Measurements from ENCODE around the gene ATP13A4. TPM values are rescaled to one million over a fixed set of nuclear protein-coding genes. Genes with fewer than 3 reads are reported as not detected.

Gene ATP13A4
- total RNA-seq: not detected

- no peaks in the 10 kb centered on the region for H3K27me3 ChIP-seq
- H3K4me3 ChIP-seq: no peak within 1 kb of the TSS
- H3K9me3 ChIP-seq: no peaks in the 10 kb centered on the region
- H3K27ac ChIP-seq: no peak within 1 kb of the TSS
- no peak for TF ChIP-seq CTCF (IDR thresholded peaks at IDR 0.05)
- no peaks in the 10 kb centered on the region for H3K36me3 ChIP-seq
- intact Hi-C loops (cut with DNase I): no loop called here
- DNase-seq (ENCODE audit: low spot score in 2 of 2): no peak
- H3K4me1 ChIP-seq: no peaks in the 10 kb centered on the region
Measured at GRCh38 chr3:193554811-193555210, at the start of gene ATP13A4. ATP13A4 (minus strand) TSS chr3:193554895; CDS start chr3:193554799, 96 bp downstream.

GRCh38 chr3:193599393-193599792, 44.7 kb upstream of the ATP13A4 start:
- Histone ChIP-seq H3K36me3 (peaks cover 0 to 3% of the 10 kb centered on the region in 2 donors), H3K4me3 (no peak overlapping the region), H3K4me1 (peaks cover under 1 to 16% of the 10 kb centered on the region in 2 donors), H3K27me3 (no peaks in the 10 kb centered on the region), H3K27ac (no peak overlapping the region), H3K9me3 (no peaks in the 10 kb centered on the region)
- no peak for TF ChIP-seq CTCF (IDR thresholded peaks at IDR 0.05)
- intact Hi-C loops (cut with DNase I): loop anchor here (10.0 kb wide), 2 partner anchors 675 to 685 kb away; partner anchors contain the start of gene MB21D2
- DNase-seq (ENCODE audit: low spot score in 2 of 2): no peak

- H3K9me3 ChIP-seq: no peaks in the 10 kb centered on the region
- intact Hi-C loops (cut with DNase I): loop anchor here (10.0 kb wide), 2 partner anchors 677 to 683 kb away; partner anchors contain the start of gene MB21D2
- DNase-seq (ENCODE audit: low spot score in 2 of 2): no peak
- no peaks in the 10 kb centered on the region for H3K27me3 ChIP-seq
- H3K36me3 ChIP-seq: peaks cover 0 to 3% of the 10 kb centered on the region in 2 donors
- peaks cover 4 to 19% of the 10 kb centered on the region in 2 donors for H3K4me1 ChIP-seq
- no peak overlapping the region for H3K4me3 ChIP-seq
- no peak overlapping the region for H3K27ac ChIP-seq
- no peak for TF ChIP-seq CTCF (IDR thresholded peaks at IDR 0.05)
Measured at GRCh38 chr3:193598202-193598601, 43.5 kb upstream of the ATP13A4 start.

GRCh38 chr3:193595939-193596487, 41.3 kb upstream of the ATP13A4 start:
- peaks cover 0 to 3% of the 10 kb centered on the region in 2 donors for H3K36me3 ChIP-seq
- DNase-seq (ENCODE audit: low spot score in 2 of 2): no peak
- H3K4me1 ChIP-seq: peaks cover 4 to 10% of the 10 kb centered on the region in 2 donors
- intact Hi-C loops (cut with DNase I): loop anchor here (10.0 kb wide), 2 partner anchors 679 to 681 kb away; partner anchors contain the start of gene MB21D2
- no peak overlapping the region for H3K27ac ChIP-seq
- H3K9me3 ChIP-seq: no peaks in the 10 kb centered on the region
- no peak overlapping the region for H3K4me3 ChIP-seq
- H3K27me3 ChIP-seq: no peaks in the 10 kb centered on the region
- no peak for TF ChIP-seq CTCF (IDR thresholded peaks at IDR 0.05)

- intact Hi-C loops (cut with DNase I): loop anchor here (5.0 to 10.0 kb wide), 4 partner anchors 547 to 987 kb away; partner anchors contain the start of gene MB21D2
- no peaks in the 10 kb centered on the region for H3K9me3 ChIP-seq
- H3K4me1 ChIP-seq: peaks cover 4 to 10% of the 10 kb centered on the region in 2 donors
- no peaks in the 10 kb centered on the region for H3K27me3 ChIP-seq
- H3K36me3 ChIP-seq: peaks cover 0 to 3% of the 10 kb centered on the region in 2 donors
- no peak overlapping the region for H3K4me3 ChIP-seq
- H3K27ac ChIP-seq: no peak overlapping the region
- DNase-seq (ENCODE audit: low spot score in 2 of 2): no peak
- TF ChIP-seq CTCF (IDR thresholded peaks at IDR 0.05): no peak
Measured at GRCh38 chr3:193594946-193595689, 40.4 kb upstream of the ATP13A4 start.
